Parathyroid adenoma (tissue), 2 donors: ENCODE results near the gene RFC4.

Experiments
- H2AFZ ChIP-seq: fragments of 300-600 bp; sonication (generic); one replicate; pipeline ENCODE4 v1.7.0; 2017; ENCODE audit warnings: antibody characterized with exemption, mild to moderate bottlenecking
- H3K27ac ChIP-seq: fragments of 300-600 bp; sonication (generic); one replicate; pipeline ENCODE4 v1.7.0; 2017
- H3K27me3 ChIP-seq: fragments of 300-600 bp; sonication (generic); one replicate; pipeline ENCODE4 v1.7.0; 2017; ENCODE audit warnings: low read length; ENCODE audit not compliant: control insufficient read depth, insufficient read depth
- H3K36me3 ChIP-seq: fragments of 300-600 bp; sonication (generic); one replicate; pipeline ENCODE4 v1.7.0; 2017; ENCODE audit warnings: low read length; ENCODE audit not compliant: control insufficient read depth, insufficient read depth
- H3K4me1 ChIP-seq: fragments of 300-600 bp; sonication (generic); one replicate; pipeline ENCODE4 v1.7.0; 2017; ENCODE audit warnings: control low read depth
- H3K4me2 ChIP-seq: fragments of 300-600 bp; sonication (generic); one replicate; pipeline ENCODE4 v1.7.0; 2017; ENCODE audit warnings: low read length
- H3K4me3 ChIP-seq: fragments of 300-600 bp; sonication (generic); one replicate; pipeline ENCODE4 v1.7.0; 2017; ENCODE audit warnings: low read depth, low read length
- H3K79me2 ChIP-seq: fragments of 300-600 bp; sonication (generic); one replicate; pipeline ENCODE4 v1.7.0; 2017; ENCODE audit warnings: control low read depth
- H3K9ac ChIP-seq: fragments of 300-600 bp; sonication (generic); one replicate; pipeline ENCODE4 v1.7.0; 2017; ENCODE audit warnings: mild to moderate bottlenecking
- H3K9me3 ChIP-seq: fragments of 300-600 bp; sonication (generic); one replicate; pipeline ENCODE4 v1.7.0; 2017; ENCODE audit warnings: low read length; ENCODE audit not compliant: control insufficient read depth
- CTCF ChIP-seq: fragments of 300-600 bp; sonication (generic); IDR thresholded peaks from one replicate; pipeline ENCODE4 v1.7.0; 2017; ENCODE audit warnings: antibody characterized with exemption, mild to moderate bottlenecking
- donor health status: primary hyperparathyroidism.

Gene RFC4

DNA sequence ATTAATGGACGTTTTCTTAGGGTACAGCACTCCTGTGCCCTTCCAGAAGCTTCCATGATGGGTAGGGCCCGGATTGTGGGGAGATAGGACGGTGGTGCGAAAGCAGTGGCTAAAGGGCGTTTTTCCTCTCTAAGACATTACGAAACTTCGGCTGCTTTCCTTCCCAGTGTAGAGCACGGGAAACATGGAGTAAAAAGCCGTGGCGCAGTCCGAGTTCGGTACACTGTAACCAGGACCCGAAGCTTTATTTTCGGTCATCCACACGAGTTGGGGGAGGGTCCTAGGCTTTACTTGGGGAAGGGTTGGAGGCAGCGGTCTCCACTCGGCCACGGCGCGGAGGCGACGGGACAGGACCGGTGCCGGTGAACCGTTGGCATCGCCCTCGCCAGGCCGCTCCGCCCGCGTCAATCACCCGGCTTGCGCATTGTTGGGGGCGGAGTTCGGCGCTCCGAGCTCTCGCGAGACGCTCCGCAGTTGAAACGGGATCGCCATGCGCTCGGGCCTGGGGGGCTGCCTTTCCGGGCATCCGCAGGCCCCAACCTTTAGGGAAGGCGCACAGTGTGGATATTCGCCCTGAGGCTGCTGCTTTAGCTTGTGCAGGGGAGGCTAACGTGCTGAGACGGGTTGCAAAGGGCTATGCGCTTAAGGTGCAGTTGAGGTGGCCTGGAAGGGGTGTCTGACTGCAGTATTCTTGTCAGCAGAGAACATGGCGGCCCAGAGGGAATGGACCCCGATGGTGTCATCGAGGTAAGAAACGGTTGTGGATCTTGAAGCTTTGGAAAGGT, 22.4 kb downstream of the RFC4 start:
- Histone ChIP-seq H3K4me3 (peak overlapping the region; percentile 99), H3K4me1 (peaks cover 20% of the 10 kb centered on the region)

DNA sequence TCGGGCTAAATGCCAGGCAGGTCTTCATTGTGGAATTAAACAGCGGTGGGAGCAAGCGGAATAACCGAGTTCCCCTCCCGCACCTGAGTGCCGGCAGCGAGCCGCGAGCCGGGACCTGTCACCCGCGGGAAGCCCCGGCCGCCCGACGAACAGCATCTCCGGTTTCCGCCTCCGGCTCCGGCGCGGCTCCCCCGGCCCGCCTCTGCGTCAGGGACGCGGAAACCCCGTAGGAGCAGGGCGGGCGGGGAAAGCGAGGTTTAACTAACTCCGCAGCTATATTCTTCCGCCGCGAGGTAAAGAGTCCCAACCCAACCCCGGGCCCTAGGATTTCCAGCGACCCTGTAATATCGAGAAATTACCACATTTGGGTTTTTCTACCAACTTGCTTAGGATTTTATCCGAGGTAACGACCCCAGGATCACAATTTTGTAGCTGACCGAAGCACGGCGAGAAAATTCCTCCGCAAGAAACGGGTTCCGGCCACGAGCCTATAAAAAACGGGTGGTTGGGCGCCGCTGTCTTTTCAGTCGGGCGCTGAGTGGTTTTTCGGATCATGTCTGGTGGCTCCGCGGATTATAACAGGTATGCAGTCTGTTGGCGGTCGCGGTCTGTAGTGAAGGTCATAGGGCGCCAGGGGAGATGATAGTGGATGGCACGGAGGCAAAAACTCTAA, 23.1 kb downstream of the RFC4 start, which contains the start of gene EIF4A2:
EIF4A2 (plus strand) TSS at position 520 of the 673 bp plus-strand sequence; CDS start at position 554, 34 bp downstream.
- Histone ChIP-seq H2AFZ (peak within 1 kb of the TSS; percentile 100), H3K27me3 (no peaks in the 10 kb centered on the region), H3K4me1 (peaks cover 20% of the 10 kb centered on the region), H3K36me3 (peaks cover 7% of the 10 kb centered on the region), H3K9ac (peak within 1 kb of the TSS; percentile 98), H3K4me2 (peak within 1 kb of the TSS; percentile 98), H3K27ac (peak within 1 kb of the TSS; percentile 100), H3K9me3 (no peaks in the 10 kb centered on the region), H3K79me2 (peaks cover 19% of the 10 kb centered on the region), H3K4me3 (peak within 1 kb of the TSS; percentile 99)
- peak; percentile 17 for TF ChIP-seq CTCF

More for the DNA sequence above, 22.4 kb downstream of the RFC4 start:
- H3K36me3 ChIP-seq: peaks cover 7% of the 10 kb centered on the region
- H3K27me3 ChIP-seq: no peaks in the 10 kb centered on the region
- peak overlapping the region; percentile 100 for H3K27ac ChIP-seq
- H3K79me2 ChIP-seq: peaks cover 19% of the 10 kb centered on the region
- H3K9me3 ChIP-seq: no peaks in the 10 kb centered on the region
- H2AFZ ChIP-seq: peak overlapping the region; percentile 100
- H3K4me2 ChIP-seq: peak overlapping the region; percentile 98
- peak overlapping the region; percentile 98 for H3K9ac ChIP-seq
- TF ChIP-seq CTCF: peak; percentile 1

DNA sequence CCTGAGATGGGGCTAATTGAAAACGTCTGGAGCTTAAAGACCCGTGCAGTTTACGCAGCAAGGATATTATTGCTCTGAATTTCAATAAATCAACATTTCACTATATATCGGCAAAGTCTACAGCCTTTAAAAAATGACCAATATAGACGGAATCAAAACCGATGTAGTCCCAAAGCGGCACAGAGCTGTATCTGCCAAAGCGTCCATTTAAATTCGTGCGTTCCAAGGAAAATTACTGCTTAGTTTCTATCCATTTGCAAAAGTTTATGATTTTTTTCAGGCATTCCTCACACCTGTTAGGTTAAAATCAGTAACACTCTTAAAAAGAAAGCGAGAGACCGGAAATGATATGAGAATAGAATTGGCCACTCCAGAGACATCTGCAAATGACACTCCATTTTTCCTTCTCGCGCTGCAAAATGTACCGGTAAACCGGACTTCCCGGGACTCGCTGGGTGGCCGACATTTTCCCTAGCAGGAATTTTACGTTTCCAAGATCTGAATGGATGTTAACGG, 23.7 kb downstream of the RFC4 start:
- Histone ChIP-seq H3K36me3 (peaks cover 7% of the 10 kb centered on the region), H2AFZ (peak overlapping the region; percentile 100), H3K4me1 (peaks cover 20% of the 10 kb centered on the region), H3K9me3 (no peaks in the 10 kb centered on the region), H3K9ac (peak overlapping the region; percentile 98), H3K4me3 (peak overlapping the region; percentile 99), H3K79me2 (peaks cover 19% of the 10 kb centered on the region), H3K27me3 (no peaks in the 10 kb centered on the region), H3K27ac (peak overlapping the region; percentile 100), H3K4me2 (peak overlapping the region; percentile 98)
- no peak for TF ChIP-seq CTCF

- Histone ChIP-seq H3K36me3 (no peaks in the 10 kb centered on the region), H3K9ac (no peak overlapping the region), H3K4me2 (no peak overlapping the region), H3K9me3 (no peaks in the 10 kb centered on the region), H3K4me1 (no peaks in the 10 kb centered on the region), H3K27ac (no peak overlapping the region), H3K79me2 (peaks cover 9% of the 10 kb centered on the region), H2AFZ (no peak overlapping the region), H3K27me3 (no peaks in the 10 kb centered on the region), H3K4me3 (no peak overlapping the region)
- TF ChIP-seq CTCF: no peak
Observed at GRCh38 chr3:186779204-186779603, 27.1 kb downstream of the RFC4 start.
